Astrocyte (in vitro differentiated cells and primary cell): ENCODE data around the gene RFTN1. TPM values are rescaled to one million over a fixed set of nuclear protein-coding genes. Genes with fewer than 3 reads are reported as not detected.

Experiments used
- DNase-seq: peaks from one replicate; pipeline ENCODE4 v3.0.0-alpha.2; 2010; ENCODE audit warnings: low read depth
- FAIRE-seq: peaks from 2 replicates; lab custom pipeline; 2011; peaks lifted over from hg19 to GRCh38; lab: Jason Lieb, UNC
- H2AFZ ChIP-seq: 2 replicates; pipeline ENCODE4 v1.6.0; 2012; ENCODE audit warnings: low read depth, low read length, inconsistent platforms
- H3K27ac ChIP-seq: 2 replicates; pipeline ENCODE4 v1.5.1; 2011; ENCODE audit warnings: low read depth, low read length, inconsistent platforms
- H3K27me3 ChIP-seq: 2 replicates; pipeline ENCODE4 v1.6.0; 2011; ENCODE audit warnings: low read length, inconsistent platforms; ENCODE audit not compliant: insufficient read depth
- H3K36me3 ChIP-seq: 2 replicates; pipeline ENCODE4 v1.5.1; 2011; ENCODE audit warnings: low read length, inconsistent platforms; ENCODE audit not compliant: insufficient read depth
- H3K4me1 ChIP-seq: 2 replicates; pipeline ENCODE4 v1.5.1; 2011; ENCODE audit warnings: low read length, inconsistent platforms; ENCODE audit not compliant: insufficient read depth
- H3K4me2 ChIP-seq: 2 replicates; pipeline ENCODE4 v1.6.0; 2012; ENCODE audit warnings: low read length, inconsistent platforms
- H3K4me3 ChIP-seq: 2 replicates; pipeline ENCODE4 v1.5.1; 2011; ENCODE audit warnings: low read depth, mild to moderate bottlenecking, low read length, inconsistent platforms; ENCODE audit not compliant: insufficient read depth
- H3K79me2 ChIP-seq: 2 replicates; pipeline ENCODE4 v1.6.0; 2012; ENCODE audit warnings: mild to moderate bottlenecking, low read length, inconsistent platforms; ENCODE audit not compliant: insufficient read depth
- H3K9ac ChIP-seq: 2 replicates; pipeline ENCODE4 v1.6.0; 2012; ENCODE audit warnings: mild to moderate bottlenecking, low read length, inconsistent platforms
- H3K9me3 ChIP-seq: 2 replicates; pipeline ENCODE4 v1.5.1; 2012; ENCODE audit warnings: low read depth, mild to moderate bottlenecking, low read length, inconsistent platforms; ENCODE audit not compliant: insufficient read depth
- H4K20me1 ChIP-seq: 2 replicates; pipeline ENCODE4 v1.6.0; 2012; ENCODE audit warnings: low read length, inconsistent platforms; ENCODE audit not compliant: insufficient read depth
- H3K27ac Mint-ChIP-seq: one replicate; pipeline ENCODE4 v1.8.0; 2021; ENCODE audit warnings: mild to moderate bottlenecking, mixed read lengths; ENCODE audit not compliant: unreplicated experiment
- H3K27me3 Mint-ChIP-seq: one replicate; pipeline ENCODE4 v1.8.0; 2021; ENCODE audit warnings: low read depth, mixed read lengths; ENCODE audit not compliant: unreplicated experiment
- H3K36me3 Mint-ChIP-seq: one replicate; pipeline ENCODE4 v1.8.0; 2021; ENCODE audit warnings: low read depth, mixed read lengths; ENCODE audit not compliant: unreplicated experiment
- H3K4me1 Mint-ChIP-seq: one replicate; pipeline ENCODE4 v1.8.0; 2021; ENCODE audit warnings: low read depth, mixed read lengths; ENCODE audit not compliant: unreplicated experiment
- H3K4me3 Mint-ChIP-seq: one replicate; pipeline ENCODE4 v1.8.0; 2021; ENCODE audit warnings: mild to moderate bottlenecking, moderate library complexity, mixed read lengths; ENCODE audit not compliant: unreplicated experiment
- H3K9me3 Mint-ChIP-seq: one replicate; pipeline ENCODE4 v1.8.0; 2021; ENCODE audit warnings: mild to moderate bottlenecking, mixed read lengths; ENCODE audit not compliant: unreplicated experiment
- EZH2 ChIP-seq: IDR thresholded peaks from 2 replicates; pipeline ENCODE4 v1.6.1; 2012; ENCODE audit warnings: mild to moderate bottlenecking, low read length, inconsistent platforms; ENCODE audit not compliant: insufficient read depth
- total RNA-seq: library from RNA; stranded (reverse); gene quantifications from 2 replicates; pipeline ENCODE4 v1.2.1, GENCODE V29; 2021
- TF ChIP-seq, protein P1 (sequence below): IDR thresholded peaks from 2 replicates; pipeline ENCODE4 v1.5.1; 2011; ENCODE audit warnings: low read depth, mild to moderate bottlenecking, inconsistent platforms, low read length, moderate library complexity; ENCODE audit not compliant: insufficient read depth

Gene RFTN1
- total RNA-seq, 1 donor from 2014 or later, result 49.5 TPM

DNA sequence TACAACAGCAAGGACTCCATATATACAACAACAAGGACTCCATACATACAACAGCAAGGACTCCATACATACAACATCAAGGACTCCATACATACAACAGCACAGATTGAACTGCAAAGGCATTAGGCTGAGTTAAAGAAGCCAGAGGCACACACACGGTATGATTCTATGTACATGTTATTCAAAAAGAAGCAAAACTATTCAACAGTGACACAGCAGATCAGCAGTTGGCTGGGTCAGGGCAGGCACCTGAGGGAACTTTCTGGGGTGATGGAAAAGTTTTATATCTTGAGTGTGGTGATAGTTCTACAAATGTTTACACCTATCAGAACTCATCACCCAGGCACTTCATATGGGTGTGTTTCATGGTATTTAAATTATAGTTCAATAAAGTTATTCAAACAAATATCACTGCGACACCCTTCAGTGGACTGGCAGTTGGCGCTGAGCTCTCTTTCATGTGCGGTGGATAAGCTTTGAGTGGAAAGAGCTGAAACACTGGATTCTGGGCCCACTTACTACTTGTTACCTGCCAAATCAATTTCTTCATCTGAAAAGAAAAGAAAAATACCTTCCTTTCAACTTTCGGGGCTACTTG is 28.0 kb downstream of the RFTN1 start:
- Mint-ChIP-seq H3K4me1 (peaks cover 59% of the 10 kb centered on the region), H3K4me3 (peak overlapping the region; percentile 2), H3K27ac (peak overlapping the region; percentile 97), H3K9me3 (no peaks in the 10 kb centered on the region), H3K27me3 (no peaks in the 10 kb centered on the region), H3K36me3 (peaks cover 26% of the 10 kb centered on the region)
- Histone ChIP-seq H3K9ac (no peak overlapping the region), H3K79me2 (peaks cover 49% of the 10 kb centered on the region), H4K20me1 (no peaks in the 10 kb centered on the region), H3K9me3 (no peaks in the 10 kb centered on the region), H3K4me3 (no peak overlapping the region), H3K4me2 (peak overlapping the region; percentile 69), H3K27ac (peak overlapping the region; percentile 75), H3K27me3 (no peaks in the 10 kb centered on the region), H2AFZ (no peak overlapping the region), H3K36me3 (peaks cover 4% of the 10 kb centered on the region), H3K4me1 (peaks cover 51% of the 10 kb centered on the region)
- no peak for FAIRE-seq
- no peak for DNase-seq
- TF ChIP-seq, protein P1, sequence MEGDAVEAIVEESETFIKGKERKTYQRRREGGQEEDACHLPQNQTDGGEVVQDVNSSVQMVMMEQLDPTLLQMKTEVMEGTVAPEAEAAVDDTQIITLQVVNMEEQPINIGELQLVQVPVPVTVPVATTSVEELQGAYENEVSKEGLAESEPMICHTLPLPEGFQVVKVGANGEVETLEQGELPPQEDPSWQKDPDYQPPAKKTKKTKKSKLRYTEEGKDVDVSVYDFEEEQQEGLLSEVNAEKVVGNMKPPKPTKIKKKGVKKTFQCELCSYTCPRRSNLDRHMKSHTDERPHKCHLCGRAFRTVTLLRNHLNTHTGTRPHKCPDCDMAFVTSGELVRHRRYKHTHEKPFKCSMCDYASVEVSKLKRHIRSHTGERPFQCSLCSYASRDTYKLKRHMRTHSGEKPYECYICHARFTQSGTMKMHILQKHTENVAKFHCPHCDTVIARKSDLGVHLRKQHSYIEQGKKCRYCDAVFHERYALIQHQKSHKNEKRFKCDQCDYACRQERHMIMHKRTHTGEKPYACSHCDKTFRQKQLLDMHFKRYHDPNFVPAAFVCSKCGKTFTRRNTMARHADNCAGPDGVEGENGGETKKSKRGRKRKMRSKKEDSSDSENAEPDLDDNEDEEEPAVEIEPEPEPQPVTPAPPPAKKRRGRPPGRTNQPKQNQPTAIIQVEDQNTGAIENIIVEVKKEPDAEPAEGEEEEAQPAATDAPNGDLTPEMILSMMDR, result no peak

DNA sequence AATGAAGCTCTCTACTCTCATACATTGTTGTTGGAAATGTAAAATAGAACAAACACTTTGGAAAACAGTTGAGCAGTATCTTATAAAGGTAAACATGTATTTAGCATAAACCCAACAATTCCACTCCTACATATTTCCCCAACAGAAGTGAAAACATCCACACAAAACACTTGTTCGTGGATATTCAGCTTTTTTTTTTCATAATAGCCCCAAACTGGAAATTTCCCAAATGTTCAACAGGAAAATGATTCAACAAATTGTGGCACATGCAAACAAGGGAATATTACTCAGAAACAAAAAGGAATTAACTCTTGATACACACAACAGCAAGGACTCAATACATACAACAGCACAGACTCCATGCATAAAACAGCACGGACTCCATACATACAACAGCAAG is 28.5 kb downstream of the RFTN1 start:
- Histone ChIP-seq H3K9me3 (no peaks in the 10 kb centered on the region), H3K4me2 (peak overlapping the region; percentile 69), H3K4me1 (peaks cover 54% of the 10 kb centered on the region), H4K20me1 (no peaks in the 10 kb centered on the region), H3K79me2 (peaks cover 54% of the 10 kb centered on the region), H3K4me3 (no peak overlapping the region), H3K27ac (peak overlapping the region; percentile 75), H3K36me3 (peaks cover 4% of the 10 kb centered on the region), H3K27me3 (no peaks in the 10 kb centered on the region), H3K9ac (peak overlapping the region; percentile 29), H2AFZ (no peak overlapping the region)
- no peaks in the 10 kb centered on the region for H3K27me3 Mint-ChIP-seq
- peaks cover 64% of the 10 kb centered on the region for H3K4me1 Mint-ChIP-seq
- peaks cover 25% of the 10 kb centered on the region for H3K36me3 Mint-ChIP-seq
- H3K9me3 Mint-ChIP-seq, result no peaks in the 10 kb centered on the region
- TF ChIP-seq, protein P1, result no peak
- no peak for TF ChIP-seq EZH2
- peak overlapping the region; percentile 2 for H3K4me3 Mint-ChIP-seq
- FAIRE-seq (no peak), DNase-seq (no peak)
- peak overlapping the region; percentile 97 for H3K27ac Mint-ChIP-seq

DNA sequence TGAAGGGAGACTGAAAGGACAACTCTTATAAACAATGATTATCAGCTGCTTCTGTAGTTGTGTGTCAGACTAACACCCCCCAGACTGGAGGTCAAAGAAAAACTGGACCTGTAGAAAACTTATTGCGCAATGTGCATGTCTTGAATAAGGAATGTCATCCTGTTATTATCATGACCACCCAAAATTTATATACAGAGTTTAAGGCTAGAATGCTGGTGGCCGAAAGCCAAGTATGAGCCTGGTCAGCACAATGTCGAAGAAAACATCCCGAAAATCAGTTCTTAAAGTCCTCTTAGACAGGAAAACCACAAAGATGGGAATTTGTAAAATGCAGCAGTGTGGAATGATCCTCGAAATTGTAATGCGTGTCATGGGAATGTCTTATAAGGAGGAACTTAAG is 29.3 kb downstream of the RFTN1 start:
- Histone ChIP-seq H3K27ac (peak overlapping the region; percentile 75), H3K27me3 (no peaks in the 10 kb centered on the region), H4K20me1 (no peaks in the 10 kb centered on the region), H3K4me1 (peaks cover 54% of the 10 kb centered on the region), H3K4me2 (peak overlapping the region; percentile 69), H3K9me3 (no peaks in the 10 kb centered on the region), H3K79me2 (peaks cover 61% of the 10 kb centered on the region), H3K36me3 (peaks cover 4% of the 10 kb centered on the region), H2AFZ (no peak overlapping the region), H3K4me3 (peak overlapping the region; percentile 14), H3K9ac (peak overlapping the region; percentile 55)
- peak overlapping the region; percentile 97 for H3K27ac Mint-ChIP-seq
- H3K4me3 Mint-ChIP-seq, result no peak overlapping the region
- peak; percentile 80 for FAIRE-seq
- TF ChIP-seq, protein P1, result no peak
- no peak for TF ChIP-seq EZH2
- DNase-seq, result peak; percentile 100
- no peaks in the 10 kb centered on the region for H3K27me3 Mint-ChIP-seq
- no peaks in the 10 kb centered on the region for H3K9me3 Mint-ChIP-seq
- peaks cover 66% of the 10 kb centered on the region for H3K4me1 Mint-ChIP-seq
- peaks cover 22% of the 10 kb centered on the region for H3K36me3 Mint-ChIP-seq
